NCI-H1417 treated with DMSO at 0.1 percent for 48 hours (cell line): ENCODE results near the gene MYL5.
"Not testable (repeated sequence)": the region's sequence is repeated elsewhere in the genome, so short reads cannot be mapped to it uniquely, and the experiment has no call there.

Source experiments
- DNase-seq: peaks from one replicate; lab custom pipeline; 2025; lab: John Stamatoyannopoulos, UW

Gene MYL5

GRCh38 chr4:684623-685327 is 10.4 kb downstream of the MYL5 start:
- DNase-seq, result no peak

GRCh38 chr4:685679-686412 is 11.5 kb downstream of the MYL5 start:
- no peak for DNase-seq

GRCh38 chr4:686413-687040 is 12.2 kb downstream of the MYL5 start:
- DNase-seq, result no peak

- DNase-seq, result no peak
These were observed 13.0 kb downstream of the MYL5 start for GRCh38 chr4:687048-687970.

GRCh38 chr4:687971-688853 is 13.9 kb downstream of the MYL5 start:
- DNase-seq, result no peak

GRCh38 chr4:688854-689681 is 14.7 kb downstream of the MYL5 start, which contains the start of gene SLC49A3:
SLC49A3 (minus strand) TSS chr4:689151; CDS start chr4:689127, 24 bp downstream.
- DNase-seq, result no peak

GRCh38 chr4:689723-690122 is 15.4 kb downstream of the MYL5 start:
- DNase-seq, result no peak

GRCh38 chr4:692771-693554 is 18.6 kb downstream of the MYL5 start:
- no peak for DNase-seq

GRCh38 chr4:694341-694940 is 20.1 kb downstream of the MYL5 start:
- not testable (repeated sequence) for DNase-seq

- no peak for DNase-seq
These were observed 25.7 kb downstream of the MYL5 start for GRCh38 chr4:699816-700580.

GRCh38 chr4:700587-701264 is 26.4 kb downstream of the MYL5 start:
- DNase-seq, result no peak

GRCh38 chr4:702618-703048 is 28.3 kb downstream of the MYL5 start:
- no peak for DNase-seq

GRCh38 chr4:703336-704197 is 29.2 kb downstream of the MYL5 start:
- no peak for DNase-seq

GRCh38 chr4:704198-704891 is 30.0 kb downstream of the MYL5 start:
- no peak for DNase-seq

GRCh38 chr4:704971-705277 is 30.6 kb downstream of the MYL5 start:
- DNase-seq, result no peak
